Measurements from ENCODE around the gene ACTG1. TPM values are rescaled to one million over a fixed set of nuclear protein-coding genes. Genes with fewer than 3 reads are reported as not detected.
A peak's percentile ranks its signal among the peaks of the same experiment; 100 is the strongest.

ACTG1 gene
- total and polyA plus RNA-seq, 2 of the 13 experiments (the other 11 are each of a cell fraction or from before 2014, with no cell fraction given): 973 to 1,138 TPM

GRCh38 chr17:81511804-81512561 lies 616 bp downstream of the ACTG1 start (continued):
- TF ChIP-seq HES4 (CRISPR knock-in tag; IDR thresholded peaks at IDR 0.05; ENCODE audit: borderline replicate concordance) (no peak; the same call in 1 of the 2 replicates), FOXA1 (IDR thresholded peaks at IDR 0.05) (no peak), FOXA1 (CRISPR knock-in tag; IDR thresholded peaks at IDR 0.05) (no peak), ZNF589 (CRISPR knock-in tag; conservative IDR thresholded peaks at IDR 0.05) (peak; percentile 76; the same call in 1 of the 2 replicates), JUN (CRISPR knock-in tag; IDR thresholded peaks at IDR 0.05) (no peak), ISX (CRISPR knock-in tag; conservative IDR thresholded peaks at IDR 0.05) (no peak), LBX2 (CRISPR knock-in tag; IDR thresholded peaks at IDR 0.05; ENCODE audit: borderline replicate concordance) (peak; percentile 39; the same call in 1 of the 2 replicates), ZNF333 (CRISPR knock-in tag; IDR thresholded peaks at IDR 0.05; ENCODE audit: borderline replicate concordance) (peak; percentile 63; the same call in 1 of the 2 replicates), XBP1 (CRISPR knock-in tag; IDR thresholded peaks at IDR 0.05) (no peak), ZNF24 (IDR thresholded peaks at IDR 0.05) (no peak), RXRA (CRISPR knock-in tag; IDR thresholded peaks at IDR 0.05) (0 out of 2 replicates have a peak, but pooled peaks have one; percentile 13), ETS1 (CRISPR knock-in tag; IDR thresholded peaks at IDR 0.05) (no peak), KLF11 (CRISPR knock-in tag; IDR thresholded peaks at IDR 0.05) (no peak), TBP (CRISPR knock-in tag; IDR thresholded peaks at IDR 0.05) (0 out of 2 replicates have a peak, but pooled peaks have one; percentile 16), NR0B2 (CRISPR knock-in tag; IDR thresholded peaks at IDR 0.05) (0 out of 2 replicates have a peak, but pooled peaks have one; percentile 42), ZNF724P (CRISPR knock-in tag; IDR thresholded peaks at IDR 0.05; ENCODE audit: borderline replicate concordance) (peak; percentile 47; the same call in 1 of the 2 replicates), PHF20 (CRISPR knock-in tag; IDR thresholded peaks at IDR 0.05) (0 out of 2 replicates have a peak, but pooled peaks have one; percentile 11), ZMYM4 (CRISPR knock-in tag; IDR thresholded peaks at IDR 0.05) (no peak; the same call in 1 of the 2 replicates), BCL6 (CRISPR knock-in tag; IDR thresholded peaks at IDR 0.05) (no peak), EHMT2 (IDR thresholded peaks at IDR 0.05; ENCODE audit: borderline replicate concordance, low read depth, low read length) (no peak), BORCS8-MEF2B (CRISPR knock-in tag; IDR thresholded peaks at IDR 0.05) (no peak), ARHGAP35 (CRISPR knock-in tag; IDR thresholded peaks at IDR 0.05; ENCODE audit: borderline replicate concordance) (0 out of 2 replicates have a peak, but pooled peaks have one; percentile 50), ZNF773 (CRISPR knock-in tag; IDR thresholded peaks at IDR 0.05; ENCODE audit: borderline replicate concordance) (no peak), ZC3H13 (CRISPR knock-in tag; IDR thresholded peaks at IDR 0.05) (peak; percentile 63; the same call in 1 of the 2 replicates)
- TF ChIP-seq, protein P1, sequence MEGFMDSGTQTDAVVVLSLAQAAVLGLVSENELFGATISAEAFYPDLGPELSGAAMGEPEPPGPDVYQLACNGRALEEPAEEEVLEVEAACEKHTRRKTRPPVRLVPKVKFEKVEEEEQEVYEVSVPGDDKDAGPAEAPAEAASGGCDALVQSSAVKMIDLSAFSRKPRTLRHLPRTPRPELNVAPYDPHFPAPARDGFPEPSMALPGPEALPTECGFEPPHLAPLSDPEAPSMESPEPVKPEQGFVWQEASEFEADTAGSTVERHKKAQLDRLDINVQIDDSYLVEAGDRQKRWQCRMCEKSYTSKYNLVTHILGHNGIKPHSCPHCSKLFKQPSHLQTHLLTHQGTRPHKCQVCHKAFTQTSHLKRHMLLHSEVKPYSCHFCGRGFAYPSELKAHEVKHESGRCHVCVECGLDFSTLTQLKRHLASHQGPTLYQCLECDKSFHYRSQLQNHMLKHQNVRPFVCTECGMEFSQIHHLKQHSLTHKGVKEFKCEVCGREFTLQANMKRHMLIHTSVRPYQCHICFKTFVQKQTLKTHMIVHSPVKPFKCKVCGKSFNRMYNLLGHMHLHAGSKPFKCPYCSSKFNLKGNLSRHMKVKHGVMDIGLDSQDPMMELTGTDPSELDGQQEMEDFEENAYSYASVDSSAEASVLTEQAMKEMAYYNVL (CRISPR knock-in tag; IDR thresholded peaks at IDR 0.05; ENCODE audit: borderline replicate concordance): 0 out of 2 replicates have a peak, but pooled peaks have one; percentile 46
- TF ChIP-seq, protein P2, sequence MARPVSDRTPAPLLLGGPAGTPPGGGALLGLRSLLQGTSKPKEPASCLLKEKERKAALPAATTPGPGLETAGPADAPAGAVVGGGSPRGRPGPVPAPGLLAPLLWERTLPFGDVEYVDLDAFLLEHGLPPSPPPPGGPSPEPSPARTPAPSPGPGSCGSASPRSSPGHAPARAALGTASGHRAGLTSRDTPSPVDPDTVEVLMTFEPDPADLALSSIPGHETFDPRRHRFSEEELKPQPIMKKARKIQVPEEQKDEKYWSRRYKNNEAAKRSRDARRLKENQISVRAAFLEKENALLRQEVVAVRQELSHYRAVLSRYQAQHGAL (CRISPR knock-in tag; IDR thresholded peaks at IDR 0.05; ENCODE audit: not compliant biosample characterization): peak; percentile 11
